ELF-1 (cell line): ENCODE results near the gene PRMT3.

Experiments used
- DNase-seq: peaks from one replicate; pipeline ENCODE4 v3.0.0-alpha.2; 2016; ENCODE audit warnings: low read depth, low spot score

PRMT3 gene

GRCh38 chr11:20373568-20374209, 13.8 kb upstream of the PRMT3 start:
- no peak for DNase-seq

GRCh38 chr11:20374741-20375300, 12.7 kb upstream of the PRMT3 start:
- no peak for DNase-seq

GRCh38 chr11:20376162-20376730, 11.3 kb upstream of the PRMT3 start:
- DNase-seq, result no peak

- peak; percentile 11 for DNase-seq
Observed at GRCh38 chr11:20385996-20386395, 1.5 kb upstream of the PRMT3 start.

- DNase-seq, result no peak
Observed at GRCh38 chr11:20388096-20389055, 860 bp downstream of the PRMT3 start.

- DNase-seq, result peak; percentile 4
Observed at GRCh38 chr11:20397281-20397680, 9.8 kb downstream of the PRMT3 start.

- no peak for DNase-seq
Observed at GRCh38 chr11:20399498-20399897, 12.0 kb downstream of the PRMT3 start.

GRCh38 chr11:20403059-20403458, 15.5 kb downstream of the PRMT3 start:
- no peak for DNase-seq

- no peak for DNase-seq
Observed at GRCh38 chr11:20406484-20406883, 19.0 kb downstream of the PRMT3 start.

- no peak for DNase-seq
Observed at GRCh38 chr11:20407344-20407743, 19.8 kb downstream of the PRMT3 start.

- DNase-seq, result no peak
Observed at GRCh38 chr11:20415432-20415831, 27.9 kb downstream of the PRMT3 start.

- no peak for DNase-seq
Observed at GRCh38 chr11:20417771-20418170, 30.3 kb downstream of the PRMT3 start.

GRCh38 chr11:20421946-20422345, 34.4 kb downstream of the PRMT3 start:
- no peak for DNase-seq

GRCh38 chr11:20429216-20429615, 41.7 kb downstream of the PRMT3 start:
- DNase-seq, result no peak

GRCh38 chr11:20438637-20439036, 51.1 kb downstream of the PRMT3 start:
- no peak for DNase-seq

GRCh38 chr11:20443596-20443995, 56.1 kb downstream of the PRMT3 start:
- no peak for DNase-seq

GRCh38 chr11:20444535-20444934, 57.0 kb downstream of the PRMT3 start:
- no peak for DNase-seq

GRCh38 chr11:20448834-20449233, 61.3 kb downstream of the PRMT3 start:
- no peak for DNase-seq

GRCh38 chr11:20450829-20451228, 63.3 kb downstream of the PRMT3 start:
- DNase-seq, result no peak

- no peak for DNase-seq
Observed at GRCh38 chr11:20451568-20451967, 64.1 kb downstream of the PRMT3 start.

GRCh38 chr11:20452585-20452984, 65.1 kb downstream of the PRMT3 start:
- no peak for DNase-seq

GRCh38 chr11:20453657-20454316, 66.3 kb downstream of the PRMT3 start:
- no peak for DNase-seq
